Measurements from ENCODE around the gene TIAM2. TPM values are rescaled to one million over a fixed set of nuclear protein-coding genes. Genes with fewer than 3 reads are reported as not detected.
"Not testable (repeated sequence)": the region's sequence is repeated elsewhere in the genome, so short reads cannot be mapped to it uniquely, and the experiment has no call there.

The TIAM2 gene
- polyA plus RNA-seq, 6 donors from 2014 or later: 0.34 to 2.8 (median 0.58) TPM; not detected in 1

- Mint-ChIP-seq H3K27ac (peak overlapping the region in 1 of 6 donors; percentile 5), H3K9me3 (peaks cover 0 to under 1% (median 0%) of the 10 kb centered on the region in 7 donors), H3K36me3 (no peaks in the 10 kb centered on the region), H3K4me3 (no peak overlapping the region), H3K27me3 (no peaks in the 10 kb centered on the region), H3K4me1 (no peaks in the 10 kb centered on the region)
- ATAC-seq (ENCODE audit: low read depth in 2 of 2) (no peak), DNase-seq (no peak)
Measured at GRCh38 chr6:155089746-155090145, 94.6 kb downstream of the TIAM2 start.

GRCh38 chr6:155090166-155090565, 95.1 kb downstream of the TIAM2 start:
- H3K27ac Mint-ChIP-seq: no peak overlapping the region
- no peaks in the 10 kb centered on the region for H3K4me1 Mint-ChIP-seq
- H3K9me3 Mint-ChIP-seq: peaks cover 0 to 3% (median 0%) of the 10 kb centered on the region in 7 donors
- no peak for DNase-seq
- H3K4me3 Mint-ChIP-seq: no peak overlapping the region
- H3K36me3 Mint-ChIP-seq: no peaks in the 10 kb centered on the region
- H3K27me3 Mint-ChIP-seq: no peaks in the 10 kb centered on the region
- ATAC-seq (ENCODE audit: low read depth in 2 of 2): no peak

GRCh38 chr6:155091756-155092155, 96.6 kb downstream of the TIAM2 start:
- Mint-ChIP-seq H3K4me1 (no peaks in the 10 kb centered on the region), H3K36me3 (no peaks in the 10 kb centered on the region)
- ATAC-seq (ENCODE audit: low read depth in 2 of 2): no peak

GRCh38 chr6:155093430-155093829, 98.3 kb downstream of the TIAM2 start:
- DNase-seq (no peak), ATAC-seq (ENCODE audit: low read depth in 2 of 2) (no peak)
- H3K4me1 Mint-ChIP-seq: no peaks in the 10 kb centered on the region
- no peak overlapping the region for H3K4me3 Mint-ChIP-seq
- H3K36me3 Mint-ChIP-seq: no peaks in the 10 kb centered on the region
- H3K27ac Mint-ChIP-seq: no peak overlapping the region
- H3K27me3 Mint-ChIP-seq: no peaks in the 10 kb centered on the region
- peaks cover 0 to 16% (median 4%) of the 10 kb centered on the region in 7 donors for H3K9me3 Mint-ChIP-seq

More at GRCh38 chr6:155091756-155092155, 96.6 kb downstream of the TIAM2 start:
- peaks cover 0 to 3% (median 1%) of the 10 kb centered on the region in 7 donors for H3K9me3 Mint-ChIP-seq
- H3K4me3 Mint-ChIP-seq: no peak overlapping the region
- no peak overlapping the region for H3K27ac Mint-ChIP-seq
- no peaks in the 10 kb centered on the region for H3K27me3 Mint-ChIP-seq
- DNase-seq: no peak

- DNase-seq (no peak), ATAC-seq (ENCODE audit: low read depth in 2 of 2) (no peak)
- H3K27ac Mint-ChIP-seq: no peak overlapping the region
- no peaks in the 10 kb centered on the region for H3K27me3 Mint-ChIP-seq
- H3K4me3 Mint-ChIP-seq: no peak overlapping the region
- no peaks in the 10 kb centered on the region for H3K36me3 Mint-ChIP-seq
- H3K4me1 Mint-ChIP-seq: no peaks in the 10 kb centered on the region
- H3K9me3 Mint-ChIP-seq: peaks cover 0 to 16% (median 4%) of the 10 kb centered on the region in 7 donors
Measured at GRCh38 chr6:155100087-155100486, 105.0 kb downstream of the TIAM2 start.

- no peak for ATAC-seq (ENCODE audit: low read depth in 2 of 2)
- no peak for DNase-seq
- H3K27ac Mint-ChIP-seq: no peak overlapping the region
- no peak overlapping the region for H3K4me3 Mint-ChIP-seq
- H3K9me3 Mint-ChIP-seq: peaks cover 0 to 16% (median 4%) of the 10 kb centered on the region in 7 donors
- no peaks in the 10 kb centered on the region for H3K27me3 Mint-ChIP-seq
- H3K36me3 Mint-ChIP-seq: no peaks in the 10 kb centered on the region
- no peaks in the 10 kb centered on the region for H3K4me1 Mint-ChIP-seq
Measured at GRCh38 chr6:155100591-155100990, 105.5 kb downstream of the TIAM2 start.

- H3K9me3 Mint-ChIP-seq; H3K4me3 Mint-ChIP-seq; DNase-seq; H3K4me1 Mint-ChIP-seq; ATAC-seq (ENCODE audit: low read depth in 2 of 2); H3K27ac Mint-ChIP-seq; H3K27me3 Mint-ChIP-seq; H3K36me3 Mint-ChIP-seq: not testable (repeated sequence)
Measured at GRCh38 chr6:155103083-155103645, 108.0 kb downstream of the TIAM2 start.

GRCh38 chr6:155103816-155104366, 108.8 kb downstream of the TIAM2 start:
- Mint-ChIP-seq H3K27me3 (peaks cover 0 to 9% (median 0%) of the 10 kb centered on the region in 3 donors), H3K27ac (peak overlapping the region in 1 of 6 donors; percentile 91), H3K4me1 (no peaks in the 10 kb centered on the region), H3K4me3 (peak overlapping the region in 1 of 8 donors; percentile 59), H3K36me3 (no peaks in the 10 kb centered on the region), H3K9me3 (no peaks in the 10 kb centered on the region)
- ATAC-seq (ENCODE audit: low read depth in 2 of 2): peak in 1 of 2 donors; percentile 40
- no peak for DNase-seq

- no peak for ATAC-seq (ENCODE audit: low read depth in 2 of 2)
- Mint-ChIP-seq H3K27ac (no peak overlapping the region), H3K36me3 (no peaks in the 10 kb centered on the region), H3K4me3 (no peak overlapping the region), H3K27me3 (peaks cover 0 to 9% (median 0%) of the 10 kb centered on the region in 3 donors), H3K9me3 (no peaks in the 10 kb centered on the region), H3K4me1 (no peaks in the 10 kb centered on the region)
- DNase-seq: no peak
Measured at GRCh38 chr6:155106456-155107115, 111.5 kb downstream of the TIAM2 start.

- H3K36me3 Mint-ChIP-seq: no peaks in the 10 kb centered on the region
- H3K27ac Mint-ChIP-seq: no peak overlapping the region
- no peak for ATAC-seq (ENCODE audit: low read depth in 2 of 2)
- peaks cover 0 to 9% (median 2%) of the 10 kb centered on the region in 3 donors for H3K27me3 Mint-ChIP-seq
- no peak overlapping the region for H3K4me3 Mint-ChIP-seq
- DNase-seq: no peak
- H3K9me3 Mint-ChIP-seq: no peaks in the 10 kb centered on the region
- no peaks in the 10 kb centered on the region for H3K4me1 Mint-ChIP-seq
Measured at GRCh38 chr6:155107432-155108069, 112.4 kb downstream of the TIAM2 start.

GRCh38 chr6:155108070-155108820, 113.1 kb downstream of the TIAM2 start:
- ATAC-seq (ENCODE audit: low read depth in 2 of 2) (no peak), DNase-seq (no peak)
- Mint-ChIP-seq H3K36me3 (no peaks in the 10 kb centered on the region), H3K4me1 (no peaks in the 10 kb centered on the region), H3K27ac (no peak overlapping the region), H3K9me3 (no peaks in the 10 kb centered on the region), H3K4me3 (no peak overlapping the region), H3K27me3 (peaks cover 0 to 9% (median 9%) of the 10 kb centered on the region in 3 donors)

GRCh38 chr6:155110721-155111120, 115.6 kb downstream of the TIAM2 start:
- H3K27ac Mint-ChIP-seq: no peak overlapping the region
- no peaks in the 10 kb centered on the region for H3K9me3 Mint-ChIP-seq
- no peak overlapping the region for H3K4me3 Mint-ChIP-seq
- H3K27me3 Mint-ChIP-seq: peaks cover 0 to 10% (median 9%) of the 10 kb centered on the region in 3 donors
- ATAC-seq (ENCODE audit: low read depth in 2 of 2): no peak
- DNase-seq: no peak
- H3K4me1 Mint-ChIP-seq: no peaks in the 10 kb centered on the region
- no peaks in the 10 kb centered on the region for H3K36me3 Mint-ChIP-seq

GRCh38 chr6:155112757-155113156, 117.6 kb downstream of the TIAM2 start:
- DNase-seq (no peak), ATAC-seq (ENCODE audit: low read depth in 2 of 2) (no peak)
- Mint-ChIP-seq H3K36me3 (no peaks in the 10 kb centered on the region), H3K9me3 (no peaks in the 10 kb centered on the region), H3K4me1 (peaks cover 0 to 3% (median 0%) of the 10 kb centered on the region in 3 donors), H3K4me3 (peak overlapping the region in 1 of 8 donors; percentile 84), H3K27ac (no peak overlapping the region), H3K27me3 (peaks cover 0 to 10% (median 6%) of the 10 kb centered on the region in 3 donors)
